Right kidney (tissue), 1 donor: Measurements from ENCODE around the gene TRABD2B.

Source experiments
- DNase-seq: peaks from one replicate; pipeline ENCODE4 v3.0.0-alpha.2; 2016

Gene TRABD2B

GRCh38 chr1:47794530-47794929 is 202.7 kb downstream of the TRABD2B start:
- DNase-seq = no peak

GRCh38 chr1:47794081-47794480 is 203.1 kb downstream of the TRABD2B start:
- DNase-seq = no peak

DNA sequence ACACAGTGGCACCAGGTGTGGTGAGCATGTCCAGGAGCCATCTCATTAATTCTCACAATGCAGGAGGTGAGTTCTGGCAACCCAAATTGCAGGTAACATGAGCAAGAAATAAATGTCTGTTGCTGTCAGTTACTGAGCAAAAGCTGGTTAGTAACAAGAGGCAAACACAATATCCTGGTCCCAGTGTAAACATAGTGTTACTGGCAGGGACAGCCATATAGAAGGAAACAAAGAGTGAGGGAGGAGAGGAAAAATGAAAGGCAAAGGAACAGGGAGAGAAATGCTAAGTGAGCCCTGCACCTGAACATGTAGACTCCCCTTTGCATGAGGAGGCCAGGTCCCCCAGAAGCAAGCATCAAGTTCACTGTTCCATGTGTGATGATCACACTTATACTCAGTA is 203.6 kb downstream of the TRABD2B start:
- no peak for DNase-seq

DNA sequence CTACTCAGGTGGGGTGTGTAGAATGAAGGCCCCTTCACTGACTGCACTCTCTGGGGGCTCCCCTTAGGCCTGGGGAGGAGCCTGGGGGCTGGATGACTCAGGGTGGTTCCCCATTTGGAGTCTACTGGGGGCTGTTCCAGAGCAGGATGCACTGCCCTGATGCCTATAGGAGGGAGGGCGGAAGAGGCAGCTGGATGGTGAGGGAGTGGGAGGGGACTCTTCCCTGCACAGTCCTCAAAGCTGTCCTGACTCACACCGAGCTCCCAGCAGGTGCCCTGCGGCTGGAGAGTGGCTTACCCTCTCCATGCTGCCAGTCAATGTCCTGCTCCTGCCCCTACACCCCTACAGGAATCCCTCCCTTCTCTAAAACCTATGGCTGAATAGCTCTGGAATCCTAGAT is 204.4 kb downstream of the TRABD2B start:
- DNase-seq = no peak

DNA sequence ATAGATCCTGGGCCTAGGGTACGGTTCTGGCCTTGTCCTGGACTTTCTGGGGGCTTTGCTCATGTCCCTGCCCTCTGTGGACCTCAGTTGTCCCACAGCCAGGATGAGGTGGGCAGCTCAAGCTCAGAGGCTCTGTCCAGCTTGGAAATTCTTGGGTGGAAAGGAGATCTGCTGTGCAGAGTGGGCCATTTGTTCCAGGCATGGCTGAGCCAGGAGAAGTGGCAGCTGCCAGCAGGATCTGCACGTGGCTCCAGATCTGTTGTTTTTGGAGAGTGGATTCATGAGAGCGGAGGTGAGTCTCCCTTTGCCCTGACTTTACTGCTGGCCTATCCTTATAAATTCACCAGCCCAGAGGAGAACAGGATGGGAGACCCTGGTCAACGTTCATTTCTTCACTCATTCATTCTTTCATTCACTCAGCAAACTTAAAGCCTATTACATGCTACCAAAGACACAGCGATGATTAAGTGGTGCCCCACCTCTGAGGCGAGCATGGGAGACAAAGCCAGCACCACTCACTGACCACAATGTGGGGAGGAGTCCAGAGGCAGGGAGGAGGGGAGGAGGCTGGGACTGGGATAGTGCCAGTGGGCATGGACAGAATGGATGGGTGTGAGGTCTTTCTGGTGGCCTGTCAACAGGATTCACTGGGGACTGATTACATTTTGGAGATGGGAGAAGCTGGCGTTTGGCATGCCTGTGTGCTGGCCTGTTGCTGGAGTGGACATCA is 205.1 kb downstream of the TRABD2B start:
- DNase-seq = no peak

- no peak for DNase-seq
Measured at GRCh38 chr1:47788761-47789160, 208.4 kb downstream of the TRABD2B start.

GRCh38 chr1:47787560-47787959 is 209.6 kb downstream of the TRABD2B start:
- no peak for DNase-seq

- DNase-seq = no peak
Measured at GRCh38 chr1:47786316-47786715, 210.9 kb downstream of the TRABD2B start.

GRCh38 chr1:47785561-47786271 is 211.5 kb downstream of the TRABD2B start:
- DNase-seq = no peak

DNA sequence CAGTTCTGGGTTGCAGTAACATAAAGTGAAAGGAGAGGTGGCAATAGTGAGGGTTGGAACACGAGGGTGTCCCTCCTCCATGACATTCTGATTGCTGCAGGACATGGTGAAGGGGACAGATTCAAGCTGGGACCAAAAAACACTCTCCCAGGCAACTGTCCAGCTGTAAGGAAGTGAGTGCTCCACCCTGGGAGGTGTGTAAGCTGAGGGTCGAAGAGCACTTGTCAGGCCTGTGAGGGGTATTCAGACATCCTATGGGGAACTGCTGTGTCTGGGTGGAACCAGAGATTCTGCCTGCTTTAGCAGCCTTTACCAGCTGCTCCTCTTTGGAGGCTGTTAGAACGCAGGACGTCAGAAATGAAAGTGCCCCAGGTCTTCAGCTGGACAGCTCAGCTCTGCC is 212.1 kb downstream of the TRABD2B start:
- DNase-seq = no peak

DNA sequence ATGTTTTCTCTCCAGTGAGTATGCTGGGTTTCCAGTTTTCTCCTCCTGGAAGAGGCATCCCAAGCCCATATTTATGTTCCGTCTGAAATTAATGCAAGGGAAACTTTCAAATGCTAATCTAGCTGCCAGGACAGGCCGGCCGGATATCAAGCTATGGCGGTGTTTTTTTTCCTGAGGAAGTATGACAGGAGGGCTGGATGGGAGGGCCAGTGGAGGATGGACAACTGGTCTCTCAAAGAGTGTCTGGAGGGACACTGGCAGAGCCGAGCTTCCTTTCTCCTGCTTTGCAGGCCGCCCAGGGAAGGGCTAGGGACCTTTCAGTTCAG is 212.7 kb downstream of the TRABD2B start:
- DNase-seq = no peak

- DNase-seq = no peak
Measured at GRCh38 chr1:47783638-47784496, 213.3 kb downstream of the TRABD2B start.

DNA sequence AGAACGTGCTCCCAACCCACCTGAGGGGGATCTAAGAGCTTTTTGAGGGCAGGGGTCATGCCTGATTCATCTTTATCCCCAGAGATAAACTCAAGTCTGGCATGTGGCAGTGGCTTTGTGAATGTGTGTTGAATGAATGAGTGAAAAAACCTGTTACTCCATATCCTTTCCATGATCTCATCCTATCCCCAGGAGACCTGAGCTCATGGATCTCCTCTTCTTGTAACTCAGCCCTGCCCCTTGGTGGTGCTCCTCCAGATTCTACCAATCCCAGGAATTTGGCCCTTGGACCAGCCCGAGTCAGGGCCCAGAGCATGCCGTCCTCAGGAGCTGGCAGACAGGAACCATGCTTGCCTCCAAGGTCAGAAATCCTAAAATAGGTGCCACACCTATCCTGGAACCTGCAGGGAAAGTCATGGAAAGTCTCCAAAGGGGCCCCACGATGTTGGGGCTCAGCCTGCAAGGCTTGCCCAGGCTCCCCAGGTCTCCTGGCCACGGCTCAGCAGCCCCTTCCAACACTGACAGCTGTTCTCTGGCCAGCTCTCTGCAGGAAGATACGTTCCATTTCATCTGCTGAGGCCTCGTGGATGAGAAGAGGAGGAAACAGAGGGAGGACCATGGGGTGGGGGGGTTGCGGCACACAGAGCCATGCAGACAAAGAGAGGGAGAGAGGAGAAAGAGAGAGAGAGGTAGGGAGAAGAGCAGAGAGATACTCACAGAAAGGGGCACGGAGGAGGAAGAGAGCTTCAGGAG is 214.6 kb downstream of the TRABD2B start:
- no peak for DNase-seq

DNA sequence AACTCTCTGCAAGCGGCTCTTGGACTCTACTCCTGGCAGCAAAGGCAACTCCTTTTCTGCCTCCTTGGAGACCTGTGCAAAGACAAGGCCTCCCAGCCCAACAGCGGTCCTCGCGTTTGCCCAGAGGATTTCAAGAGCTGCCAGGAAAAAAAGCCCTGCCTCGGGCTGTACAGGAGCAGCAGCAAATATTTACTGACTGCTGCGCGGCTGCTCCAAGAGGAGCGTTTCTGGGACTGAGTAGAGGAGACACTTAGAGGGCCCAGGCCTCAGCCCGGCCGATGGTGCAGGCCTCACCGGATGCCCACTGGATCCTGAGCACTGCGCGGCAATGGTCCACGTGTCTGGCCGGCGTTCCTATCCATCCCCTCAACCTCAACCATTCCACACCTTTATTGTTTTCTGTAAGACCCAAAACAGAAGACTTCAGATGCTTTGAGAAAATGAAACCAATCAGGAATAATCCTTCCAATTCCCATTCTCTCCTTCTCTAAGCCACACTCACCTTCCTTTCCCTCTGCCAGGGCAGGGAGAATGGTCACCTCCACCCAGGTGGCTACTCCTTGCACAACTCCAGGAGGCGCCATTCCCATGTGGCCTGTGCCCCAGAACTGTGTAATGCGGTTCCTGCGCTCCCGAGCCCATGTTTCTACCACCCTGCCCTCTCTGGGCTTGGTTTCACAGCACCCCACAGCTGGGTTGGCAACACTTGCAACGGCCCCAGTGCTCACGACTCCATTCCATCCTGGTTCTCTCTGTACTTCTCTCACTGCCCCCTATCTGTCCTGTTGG is 215.8 kb downstream of the TRABD2B start:
- DNase-seq = no peak

GRCh38 chr1:47780469-47780995 is 216.7 kb downstream of the TRABD2B start:
- DNase-seq = no peak

- DNase-seq = no peak
Measured at GRCh38 chr1:47779613-47780012, 217.6 kb downstream of the TRABD2B start.

- no peak for DNase-seq
Measured at GRCh38 chr1:47778280-47778679, 218.9 kb downstream of the TRABD2B start.

DNA sequence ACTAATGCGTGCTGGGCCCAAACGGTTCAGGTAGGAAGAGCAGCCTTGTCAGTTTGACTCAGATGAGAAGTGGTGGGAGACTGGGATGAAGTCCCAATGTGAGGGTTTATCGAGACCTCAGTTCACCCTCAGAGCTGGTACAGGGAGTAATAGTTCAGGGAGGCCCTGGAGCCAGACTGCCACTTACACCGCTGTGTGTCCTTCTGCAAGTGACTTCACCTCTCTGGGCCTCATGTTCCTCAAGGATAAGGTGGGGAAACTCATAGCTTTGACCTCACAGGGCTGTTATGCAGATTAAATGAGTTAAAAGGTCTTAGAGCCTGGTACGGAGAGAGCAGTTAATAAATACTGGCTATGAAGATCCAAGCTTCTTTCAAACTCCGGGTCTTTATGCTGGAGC is 219.9 kb downstream of the TRABD2B start:
- no peak for DNase-seq

DNA sequence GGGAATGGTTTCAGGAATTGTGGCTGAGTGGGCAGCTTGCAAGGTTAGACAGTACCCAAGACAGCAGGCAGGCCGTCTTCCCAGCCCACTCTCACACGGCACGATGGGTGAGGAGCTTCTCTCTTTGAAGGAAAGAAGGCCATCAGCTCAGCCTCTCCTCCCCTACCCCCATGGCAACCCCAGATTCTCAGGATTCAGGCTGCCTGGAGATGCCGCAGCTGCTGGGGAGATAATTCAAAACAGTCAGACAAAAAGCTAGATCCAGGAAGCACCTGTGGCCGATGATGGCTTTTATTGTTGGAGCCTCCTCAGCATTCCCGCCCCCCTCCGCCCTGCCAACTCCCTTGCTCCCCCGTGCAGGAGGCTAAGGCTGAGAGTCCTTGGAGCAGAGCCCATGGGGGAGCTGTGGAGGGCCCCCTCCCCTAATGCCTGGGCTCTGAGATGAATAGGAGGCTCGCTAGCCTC is 220.5 kb downstream of the TRABD2B start:
- DNase-seq = no peak

DNA sequence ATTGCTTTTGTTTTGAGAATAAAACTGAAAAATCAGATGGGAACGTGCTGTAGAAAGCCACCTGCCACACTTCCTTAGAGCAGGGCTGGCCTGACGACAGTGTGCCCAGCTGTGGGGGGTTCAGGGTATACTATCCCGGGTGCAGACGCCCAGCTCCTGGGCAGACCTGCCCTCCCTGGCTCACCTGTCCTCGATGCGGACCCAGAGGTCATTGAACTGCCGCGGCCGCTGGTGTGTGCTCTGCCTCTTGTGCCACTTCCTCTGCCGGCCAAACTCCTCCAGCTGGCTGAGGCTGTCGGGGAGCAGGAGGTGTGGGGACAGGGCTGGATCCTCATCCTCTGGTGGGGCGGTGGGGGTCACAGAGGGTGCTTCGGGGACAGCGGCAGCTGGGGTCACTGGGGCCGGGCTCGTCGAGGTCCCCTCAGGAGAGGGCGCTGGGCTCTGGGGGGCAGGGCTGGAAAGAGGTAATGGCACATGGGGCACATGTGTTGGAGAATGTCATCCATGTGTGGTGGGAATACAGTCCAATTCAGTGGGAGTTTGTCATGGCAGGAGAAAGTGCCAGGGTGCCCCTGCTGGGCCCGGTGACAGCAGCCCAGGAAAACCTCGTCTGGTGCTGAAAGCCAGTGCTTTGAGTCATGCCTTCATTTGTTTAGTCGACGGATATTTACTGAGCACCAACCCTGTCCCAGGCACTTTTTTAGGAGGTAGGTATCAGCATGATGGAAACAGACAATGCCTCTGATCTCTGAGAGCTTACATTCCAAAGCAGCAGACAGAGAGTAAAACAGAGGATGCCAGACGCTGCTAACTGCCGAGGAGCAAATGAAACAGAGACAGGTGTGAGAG is 222.0 kb downstream of the TRABD2B start:
- DNase-seq = no peak
